A549 (cell line): ENCODE results near the gene TTC34.
"Not testable (repeated sequence)": the region's sequence is repeated elsewhere in the genome, so short reads cannot be mapped to it uniquely, and the experiment has no call there.

Experiments used
- CTCF ChIP-seq: fragments of >200 bp; sonication (Bioruptor Twin); formaldehyde crosslinking; IDR thresholded peaks from 3 replicates; pipeline ENCODE4 v1.5.1; 2016
- MYC ChIP-seq: IDR thresholded peaks from 2 replicates; pipeline ENCODE4 v1.6.1; 2012; ENCODE audit warnings: mild to moderate bottlenecking, inconsistent platforms, low read length, improper control_type of control experiment, borderline replicate concordance

GRCh38 chr1:2752503-2752902 lies 49.0 kb downstream of the TTC34 start:
- TF ChIP-seq MYC, CTCF: not testable (repeated sequence)
